ENCODE measurements around the gene IGDCC3. TPM values are rescaled to one million over a fixed set of nuclear protein-coding genes. Genes with fewer than 3 reads are reported as not detected.

The IGDCC3 gene
- total RNA-seq, 1 donor from 2014 or later = 342 TPM

GRCh38 chr15:65370885-65371284 is 6.9 kb downstream of the IGDCC3 start:
- peak overlapping the region; percentile 33 for H3K27ac Mint-ChIP-seq (ENCODE audit: unreplicated experiment)

DNA sequence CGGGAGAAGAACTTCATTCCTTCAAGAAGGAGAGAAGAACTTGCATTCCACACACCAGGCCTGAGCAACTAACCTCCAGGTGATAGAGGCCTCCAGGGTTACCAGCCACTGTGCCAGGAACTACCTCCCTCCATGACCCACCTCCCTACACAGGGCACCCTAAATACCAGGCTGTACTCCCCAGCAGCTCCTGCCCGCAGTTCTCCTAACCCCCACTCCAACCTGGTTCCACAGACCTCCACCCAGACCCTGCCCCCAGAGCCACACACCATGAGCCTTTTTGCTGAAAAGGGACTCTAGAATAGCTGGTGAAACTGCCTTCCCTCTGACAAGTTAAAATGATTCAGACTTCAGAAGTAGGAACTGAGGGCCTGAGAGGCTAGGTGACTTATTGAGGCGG is 8.2 kb downstream of the IGDCC3 start:
- TF ChIP-seq CTCF (IDR thresholded peaks at IDR 0.05; ENCODE audit: partially characterized antibody, unreplicated experiment) = no peak
- Mint-ChIP-seq H3K36me3 (ENCODE audit: unreplicated experiment) (peaks cover 7% of the 10 kb centered on the region), H3K4me1 (ENCODE audit: low read depth, unreplicated experiment) (peaks cover 58% of the 10 kb centered on the region), H3K4me3 (ENCODE audit: unreplicated experiment) (peak overlapping the region; percentile 83), H3K27ac (ENCODE audit: unreplicated experiment) (peak overlapping the region; percentile 98), H3K9me3 (ENCODE audit: unreplicated experiment) (peaks cover 6% of the 10 kb centered on the region), H3K27me3 (ENCODE audit: unreplicated experiment) (peaks cover 15% of the 10 kb centered on the region)
- peak; percentile 6 for DNase-seq

More at GRCh38 chr15:65370885-65371284, 6.9 kb downstream of the IGDCC3 start:
- TF ChIP-seq CTCF (IDR thresholded peaks at IDR 0.05; ENCODE audit: partially characterized antibody, unreplicated experiment) = no peak
- peak; percentile 3 for DNase-seq
- Mint-ChIP-seq H3K27me3 (ENCODE audit: unreplicated experiment) (peaks cover 15% of the 10 kb centered on the region), H3K9me3 (ENCODE audit: unreplicated experiment) (peaks cover 10% of the 10 kb centered on the region), H3K4me3 (ENCODE audit: unreplicated experiment) (peak overlapping the region; percentile 99), H3K4me1 (ENCODE audit: low read depth, unreplicated experiment) (peaks cover 67% of the 10 kb centered on the region), H3K36me3 (ENCODE audit: unreplicated experiment) (peaks cover 10% of the 10 kb centered on the region)

DNA sequence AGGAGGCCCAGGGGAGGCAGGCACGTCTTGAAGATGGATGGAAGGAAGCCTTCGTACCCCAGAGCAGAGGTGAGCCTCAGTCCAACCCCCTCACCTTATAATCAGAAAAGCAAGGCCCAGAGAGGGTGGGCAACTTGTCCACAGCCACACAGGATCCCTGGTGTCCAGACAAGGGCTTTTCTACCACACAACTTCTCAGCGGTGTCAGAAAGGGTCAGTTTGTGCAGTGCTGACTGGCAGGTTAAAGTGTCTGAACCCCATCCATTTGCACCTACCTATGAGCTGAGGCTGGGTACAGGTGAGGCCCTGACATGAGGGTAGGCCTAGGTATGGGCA is 8.6 kb downstream of the IGDCC3 start:
- peak overlapping the region; percentile 83 for H3K4me3 Mint-ChIP-seq (ENCODE audit: unreplicated experiment)
- peaks cover 57% of the 10 kb centered on the region for H3K4me1 Mint-ChIP-seq (ENCODE audit: low read depth, unreplicated experiment)
- DNase-seq = peak; percentile 3
- peak overlapping the region; percentile 98 for H3K27ac Mint-ChIP-seq (ENCODE audit: unreplicated experiment)
- H3K36me3 Mint-ChIP-seq (ENCODE audit: unreplicated experiment) = peaks cover 6% of the 10 kb centered on the region
- peaks cover 6% of the 10 kb centered on the region for H3K9me3 Mint-ChIP-seq (ENCODE audit: unreplicated experiment)
- TF ChIP-seq CTCF (IDR thresholded peaks at IDR 0.05; ENCODE audit: partially characterized antibody, unreplicated experiment) = no peak
- peaks cover 13% of the 10 kb centered on the region for H3K27me3 Mint-ChIP-seq (ENCODE audit: unreplicated experiment)

GRCh38 chr15:65368302-65369211 is 9.2 kb downstream of the IGDCC3 start:
- peaks cover 4% of the 10 kb centered on the region for H3K36me3 Mint-ChIP-seq (ENCODE audit: unreplicated experiment)
- H3K4me1 Mint-ChIP-seq (ENCODE audit: low read depth, unreplicated experiment) = peaks cover 58% of the 10 kb centered on the region
- TF ChIP-seq CTCF (IDR thresholded peaks at IDR 0.05; ENCODE audit: partially characterized antibody, unreplicated experiment) = no peak
- DNase-seq = peak; percentile 54
- H3K9me3 Mint-ChIP-seq (ENCODE audit: unreplicated experiment) = peaks cover 6% of the 10 kb centered on the region
- peak overlapping the region; percentile 98 for H3K27ac Mint-ChIP-seq (ENCODE audit: unreplicated experiment)
- H3K27me3 Mint-ChIP-seq (ENCODE audit: unreplicated experiment) = peaks cover 13% of the 10 kb centered on the region
- peak overlapping the region; percentile 83 for H3K4me3 Mint-ChIP-seq (ENCODE audit: unreplicated experiment)

All from glutamatergic neuron (in vitro differentiated cells).